ENCODE results near the gene FASTK. TPM values are rescaled to one million over a fixed set of nuclear protein-coding genes. Genes with fewer than 3 reads are reported as not detected.
A peak's percentile ranks its signal among the peaks of the same experiment; 100 is the strongest.

The FASTK gene
- polyA plus RNA-seq, 3 donors from 2014 or later, result 49.0 to 57.6 (median 51.2) TPM

- no peak for DNase-seq
- peaks cover 2 to 6% (median 5%) of the 10 kb centered on the region in 3 donors for H3K27me3 Mint-ChIP-seq (ENCODE audit: low read depth in 3 of 3)
- H3K27ac Mint-ChIP-seq, result no peak overlapping the region
- H3K9me3 Mint-ChIP-seq, result no peaks in the 10 kb centered on the region
- H3K4me3 Mint-ChIP-seq, result peak overlapping the region; percentile 26 to 60 (median 30)
- peaks cover 0 to 10% of the 10 kb centered on the region in 2 donors for H3K4me1 Mint-ChIP-seq
- peaks cover 0 to 8% (median 0%) of the 10 kb centered on the region in 3 donors for H3K36me3 Mint-ChIP-seq
Observed at GRCh38 chr7:151114151-151115090, 33.8 kb upstream of the FASTK start.

- Mint-ChIP-seq H3K4me1 (peaks cover 0 to 10% of the 10 kb centered on the region in 2 donors), H3K27me3 (ENCODE audit: low read depth in 3 of 3) (peaks cover 2 to 6% (median 6%) of the 10 kb centered on the region in 3 donors), H3K4me3 (peak overlapping the region; percentile 26 to 60 (median 30)), H3K36me3 (peaks cover 0 to 1% (median 0%) of the 10 kb centered on the region in 3 donors), H3K27ac (no peak overlapping the region), H3K9me3 (no peaks in the 10 kb centered on the region)
- DNase-seq, result no peak
Observed at GRCh38 chr7:151113344-151114150, 32.9 kb upstream of the FASTK start.

DNA sequence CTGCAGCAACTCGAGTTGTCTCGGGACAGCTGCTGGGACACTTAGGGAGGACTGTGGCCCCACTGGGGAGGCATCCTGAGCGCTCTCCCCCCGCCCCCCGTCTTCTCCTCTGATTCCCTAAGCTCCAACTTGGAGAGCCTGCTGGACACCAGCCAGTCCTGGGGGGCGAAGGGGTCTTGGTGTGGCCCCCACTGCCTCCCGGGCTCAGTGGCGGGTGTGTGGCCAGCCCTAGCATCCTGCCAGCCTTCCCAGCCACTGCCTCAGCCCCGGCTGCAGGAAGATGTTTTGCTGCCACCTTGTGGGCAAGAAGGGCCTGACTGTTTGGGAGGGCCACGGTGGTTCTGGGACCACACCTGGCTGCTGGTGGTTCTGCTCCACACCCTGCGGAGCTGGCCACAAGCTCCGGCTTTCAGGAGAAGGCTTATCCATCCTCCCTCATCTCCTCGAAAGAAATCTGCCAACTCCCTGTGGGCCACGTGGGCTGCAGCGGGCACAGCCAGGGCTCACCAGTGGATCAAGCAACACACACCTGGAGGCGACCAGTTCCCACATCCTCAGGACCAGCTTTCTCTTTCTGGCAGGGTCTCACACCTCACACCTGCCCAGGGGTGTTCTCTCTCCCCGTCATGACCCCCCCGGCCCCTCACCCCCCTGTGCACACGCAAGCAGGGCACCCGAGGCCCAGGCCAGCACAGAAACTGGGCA lies 30.5 kb upstream of the FASTK start:
- DNase-seq, result peak; percentile 66 to 71 (median 66)
- no peaks in the 10 kb centered on the region for H3K36me3 Mint-ChIP-seq
- H3K27ac Mint-ChIP-seq, result no peak overlapping the region
- H3K27me3 Mint-ChIP-seq (ENCODE audit: low read depth in 3 of 3), result peaks cover 2 to 6% (median 6%) of the 10 kb centered on the region in 3 donors
- H3K9me3 Mint-ChIP-seq, result no peaks in the 10 kb centered on the region
- H3K4me1 Mint-ChIP-seq, result peaks cover 0 to 10% of the 10 kb centered on the region in 2 donors
- no peak overlapping the region for H3K4me3 Mint-ChIP-seq

DNA sequence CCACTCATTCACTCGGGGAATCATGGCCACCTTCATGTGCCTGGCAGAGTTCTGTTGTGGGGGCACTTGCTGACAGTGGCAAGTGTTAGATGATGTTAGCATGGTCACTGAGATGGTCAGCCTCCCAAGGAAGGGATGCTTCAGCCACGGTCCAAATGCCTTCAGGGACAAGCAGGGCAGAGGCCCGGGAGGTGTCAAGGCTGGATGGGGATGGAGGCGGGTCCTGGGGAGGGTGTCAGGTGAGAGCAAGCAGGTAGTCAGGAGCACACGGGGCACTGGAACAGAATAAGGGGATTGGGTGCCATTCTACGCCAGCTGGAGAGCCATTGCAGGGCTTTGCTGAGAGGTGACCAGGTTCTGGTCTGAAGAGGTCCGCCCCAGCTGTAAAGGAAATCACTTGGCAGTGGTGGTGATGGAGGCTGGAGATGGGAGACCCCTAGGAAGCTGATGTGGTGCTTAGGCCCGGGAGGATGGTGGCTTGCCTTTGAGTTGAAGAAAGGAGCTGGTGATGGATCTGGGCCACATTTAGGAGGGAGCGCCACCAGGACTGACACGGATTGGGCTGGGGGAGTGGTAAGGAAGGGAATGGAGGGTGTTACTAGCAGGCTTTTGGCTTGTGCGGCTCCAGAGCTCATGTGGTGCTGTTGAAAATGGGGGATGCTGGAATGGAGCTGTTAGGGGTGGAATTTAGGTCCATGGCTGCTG lies 29.8 kb upstream of the FASTK start:
- Mint-ChIP-seq H3K36me3 (no peaks in the 10 kb centered on the region), H3K4me1 (peaks cover 0 to 6% of the 10 kb centered on the region in 2 donors), H3K27me3 (ENCODE audit: low read depth in 3 of 3) (peaks cover 2 to 6% (median 3%) of the 10 kb centered on the region in 3 donors), H3K4me3 (no peak overlapping the region), H3K9me3 (no peaks in the 10 kb centered on the region), H3K27ac (peak overlapping the region in 1 of 6 donors; percentile 23)
- DNase-seq, result no peak

- Mint-ChIP-seq H3K36me3 (peaks cover 0 to 5% (median 0%) of the 10 kb centered on the region in 3 donors), H3K4me1 (peaks cover 0 to 6% of the 10 kb centered on the region in 2 donors), H3K4me3 (no peak overlapping the region), H3K27ac (no peak overlapping the region), H3K9me3 (no peaks in the 10 kb centered on the region), H3K27me3 (ENCODE audit: low read depth in 3 of 3) (peaks cover 2 to 6% (median 3%) of the 10 kb centered on the region in 3 donors)
- no peak for DNase-seq
Observed at GRCh38 chr7:151109094-151110048, 28.8 kb upstream of the FASTK start.

DNA sequence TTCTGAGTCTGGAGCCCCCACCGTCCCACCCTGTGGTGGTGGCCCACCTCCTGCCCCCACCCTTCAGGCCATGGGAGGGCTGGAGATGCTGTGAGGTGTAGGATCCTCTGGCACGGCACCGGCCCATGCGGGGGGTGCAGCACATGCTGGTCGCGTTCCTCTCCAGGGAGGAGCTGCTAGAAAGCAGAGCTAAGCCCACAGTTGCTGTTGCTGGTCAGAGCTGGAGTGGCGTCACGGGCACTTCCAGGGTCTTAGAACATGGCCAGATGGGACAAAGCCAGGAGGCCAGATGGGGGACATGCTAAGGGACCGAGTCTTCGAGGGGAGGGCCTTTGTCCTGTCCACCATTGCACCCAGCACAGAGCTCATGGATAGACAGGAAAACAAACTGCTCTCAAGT lies 27.3 kb upstream of the FASTK start:
- DNase-seq, result no peak
- Mint-ChIP-seq H3K9me3 (no peaks in the 10 kb centered on the region), H3K4me3 (no peak overlapping the region), H3K4me1 (peaks cover 0 to 6% of the 10 kb centered on the region in 2 donors), H3K27ac (no peak overlapping the region), H3K36me3 (peaks cover 0 to 5% (median 0%) of the 10 kb centered on the region in 3 donors), H3K27me3 (ENCODE audit: low read depth in 3 of 3) (peaks cover 0 to 4% (median 3%) of the 10 kb centered on the region in 3 donors)

DNA sequence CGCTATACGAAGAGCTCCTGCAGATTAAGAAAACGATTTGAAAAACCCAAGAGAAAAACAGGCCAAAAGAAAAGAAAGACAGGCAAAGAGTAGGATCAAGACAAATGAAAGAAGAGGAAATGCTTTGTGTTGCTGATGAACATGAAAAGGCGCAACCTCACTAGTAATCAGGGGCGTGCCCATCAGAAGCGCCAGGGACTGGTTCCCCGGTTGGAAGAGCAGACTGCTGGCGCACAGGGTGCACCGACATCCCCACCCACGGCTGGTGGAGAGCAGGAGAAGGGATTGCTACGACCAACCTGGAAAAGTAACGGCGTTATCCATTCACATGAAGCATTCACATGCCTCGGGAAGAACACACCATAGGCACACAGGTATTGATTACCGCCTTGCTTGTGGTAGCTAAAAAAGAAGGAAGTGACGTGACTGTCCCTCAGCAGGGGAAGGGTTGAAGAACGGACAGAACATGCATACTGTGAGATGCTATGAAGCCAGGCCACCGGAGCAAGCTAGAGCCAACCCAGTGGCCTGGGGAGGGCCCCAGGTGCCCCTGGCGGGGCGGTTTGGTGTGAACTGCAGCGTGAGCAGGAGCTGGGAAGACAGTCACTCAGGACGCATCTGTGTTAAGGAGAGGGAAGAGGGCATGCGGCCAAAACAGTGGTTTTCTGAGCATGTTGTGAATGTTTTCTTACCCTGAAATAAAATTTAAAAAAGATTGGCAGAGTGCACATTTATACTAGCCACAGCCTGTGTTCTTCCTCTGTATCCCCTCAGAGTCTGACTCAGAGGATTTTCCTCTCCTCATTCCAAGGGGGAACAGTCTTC lies 24.0 kb upstream of the FASTK start:
- H3K4me3 Mint-ChIP-seq, result no peak overlapping the region
- DNase-seq, result no peak
- H3K27ac Mint-ChIP-seq, result peak overlapping the region in 1 of 6 donors; percentile 32
- H3K4me1 Mint-ChIP-seq, result no peaks in the 10 kb centered on the region
- H3K9me3 Mint-ChIP-seq, result no peaks in the 10 kb centered on the region
- peaks cover 0 to 2% (median 0%) of the 10 kb centered on the region in 3 donors for H3K27me3 Mint-ChIP-seq (ENCODE audit: low read depth in 3 of 3)
- H3K36me3 Mint-ChIP-seq, result peaks cover 0 to 5% (median 0%) of the 10 kb centered on the region in 3 donors

- Mint-ChIP-seq H3K4me3 (no peak overlapping the region), H3K36me3 (peaks cover 0 to 5% (median 0%) of the 10 kb centered on the region in 3 donors), H3K27me3 (ENCODE audit: low read depth in 3 of 3) (no peaks in the 10 kb centered on the region), H3K9me3 (no peaks in the 10 kb centered on the region), H3K4me1 (no peaks in the 10 kb centered on the region), H3K27ac (no peak overlapping the region)
- no peak for DNase-seq
Observed at GRCh38 chr7:151103973-151104372, 23.4 kb upstream of the FASTK start.

DNA sequence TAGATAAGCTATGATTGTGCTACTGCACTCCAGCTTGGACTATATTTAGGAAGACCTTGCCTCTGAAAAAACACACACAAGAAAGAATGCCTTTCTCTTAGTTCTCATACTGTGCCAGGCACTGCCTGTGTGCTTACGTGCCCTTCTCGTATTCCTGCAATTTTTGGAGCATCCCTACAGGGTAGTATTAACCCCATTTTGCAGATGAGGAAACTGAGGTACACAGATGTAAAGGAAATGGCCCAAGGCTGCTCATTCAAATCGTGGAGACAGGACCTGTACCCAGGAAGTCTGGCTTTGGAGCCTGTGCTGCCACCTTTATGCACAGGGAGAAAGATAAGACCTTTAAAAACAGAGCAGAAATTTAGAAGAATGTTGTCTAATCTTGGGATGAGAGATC lies 22.4 kb upstream of the FASTK start:
- no peaks in the 10 kb centered on the region for H3K9me3 Mint-ChIP-seq
- H3K36me3 Mint-ChIP-seq, result peaks cover 0 to 5% (median 0%) of the 10 kb centered on the region in 3 donors
- H3K4me1 Mint-ChIP-seq, result no peaks in the 10 kb centered on the region
- no peak overlapping the region for H3K27ac Mint-ChIP-seq
- H3K4me3 Mint-ChIP-seq, result no peak overlapping the region
- no peaks in the 10 kb centered on the region for H3K27me3 Mint-ChIP-seq (ENCODE audit: low read depth in 3 of 3)
- DNase-seq, result no peak

DNA sequence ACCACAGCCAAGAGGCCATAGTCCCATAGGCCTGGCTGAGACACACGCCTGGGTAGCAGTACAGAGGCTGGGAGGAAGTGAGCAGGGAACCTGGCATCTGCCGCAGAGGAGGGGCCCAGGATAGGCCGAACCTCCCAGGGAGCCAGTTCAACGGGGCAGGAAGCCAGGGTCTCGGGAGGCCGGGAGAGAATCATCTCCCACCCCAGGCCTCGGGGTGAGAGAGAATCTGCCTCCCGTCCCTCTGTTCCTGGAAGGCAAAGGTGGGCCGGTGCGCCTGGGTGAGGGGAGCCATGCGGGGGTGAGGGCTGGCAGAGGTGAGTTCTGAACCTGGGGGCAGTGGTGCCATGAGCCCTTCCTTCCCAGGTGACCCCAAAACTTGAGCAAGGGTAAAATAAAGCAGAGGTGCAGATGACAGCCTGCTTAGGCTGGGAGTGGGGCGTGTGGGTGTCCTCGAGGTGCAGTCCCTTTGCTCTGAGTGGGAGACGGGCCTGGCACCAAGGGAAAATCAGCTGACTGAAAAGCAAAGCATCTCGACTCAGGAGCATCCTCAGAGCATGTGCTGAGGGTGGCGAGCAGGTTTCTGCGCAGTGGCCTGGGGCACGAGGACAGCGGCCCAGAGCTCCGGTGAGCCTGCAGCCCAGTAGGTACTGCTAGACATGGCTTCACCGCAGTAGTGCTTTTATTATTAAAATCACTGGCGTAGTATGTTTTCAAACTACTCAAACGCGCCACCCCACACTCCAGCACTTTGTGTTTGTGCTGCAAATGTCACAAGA lies 21.2 kb upstream of the FASTK start:
- DNase-seq, result no peak
- no peaks in the 10 kb centered on the region for H3K27me3 Mint-ChIP-seq (ENCODE audit: low read depth in 3 of 3)
- H3K9me3 Mint-ChIP-seq, result no peaks in the 10 kb centered on the region
- H3K4me3 Mint-ChIP-seq, result no peak overlapping the region
- no peak overlapping the region for H3K27ac Mint-ChIP-seq
- H3K36me3 Mint-ChIP-seq, result peaks cover 0 to 5% (median 0%) of the 10 kb centered on the region in 3 donors
- H3K4me1 Mint-ChIP-seq, result peaks cover 0 to 1% of the 10 kb centered on the region in 2 donors

DNA sequence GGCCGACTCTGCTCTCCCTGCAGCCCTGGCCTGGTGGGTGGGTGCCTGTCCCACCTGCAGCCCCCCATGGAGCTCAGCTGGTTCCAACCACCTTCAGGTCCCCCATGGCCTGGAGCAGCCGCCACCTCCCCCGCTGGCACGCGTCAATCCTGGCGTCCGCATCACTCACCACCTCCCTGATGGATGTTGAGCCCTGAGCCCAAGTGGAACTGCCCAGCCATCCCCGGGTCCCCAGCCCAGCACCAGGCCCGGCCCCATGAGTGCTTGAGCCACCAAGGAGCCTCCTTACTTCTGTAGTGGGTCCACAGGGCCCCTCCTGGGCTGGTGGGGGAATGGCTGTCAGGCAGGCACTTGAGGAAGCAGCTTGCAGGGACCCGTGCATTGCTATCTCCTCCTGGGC lies 20.3 kb upstream of the FASTK start:
- H3K27ac Mint-ChIP-seq, result no peak overlapping the region
- H3K4me1 Mint-ChIP-seq, result peaks cover 0 to 1% of the 10 kb centered on the region in 2 donors
- peaks cover 0 to 5% (median 0%) of the 10 kb centered on the region in 3 donors for H3K36me3 Mint-ChIP-seq
- no peak overlapping the region for H3K4me3 Mint-ChIP-seq
- H3K9me3 Mint-ChIP-seq, result no peaks in the 10 kb centered on the region
- no peaks in the 10 kb centered on the region for H3K27me3 Mint-ChIP-seq (ENCODE audit: low read depth in 3 of 3)
- DNase-seq, result no peak

Data from immature natural killer cell (primary cell).